ENCODE data around the gene DNAJB8. TPM values are rescaled to one million over a fixed set of nuclear protein-coding genes. Genes with fewer than 3 reads are reported as not detected.

Gene DNAJB8
- total RNA-seq, 4 donors from 2014 or later, result not detected

GRCh38 chr3:128430731-128431130 lies 36.0 kb downstream of the DNAJB8 start:
- Histone ChIP-seq H3K27me3 (no peaks in the 10 kb centered on the region), H3K9me3 (no peaks in the 10 kb centered on the region), H3K4me1 (peaks cover 8 to 18% of the 10 kb centered on the region in 2 donors), H3K36me3 (no peaks in the 10 kb centered on the region), H3K27ac (no peak overlapping the region), H3K4me3 (replicated peaks in 1 of 3) (no peak overlapping the region)
- 87 to 89% methylated on average over 8 of the region's 8 CpGs for WGBS, 2 donors
- intact Hi-C loops (cut with DNase I), result no loop called here
- TF ChIP-seq POLR2A (IDR thresholded peaks at IDR 0.05) (no peak), CTCF (IDR thresholded peaks at IDR 0.05) (no peak)
- no peak for DNase-seq

- no peak for TF ChIP-seq POLR2A (IDR thresholded peaks at IDR 0.05)
- no peak for TF ChIP-seq CTCF (IDR thresholded peaks at IDR 0.05)
- WGBS, 2 donors, result 82 to 85% methylated on average over 7 to 10 of the region's 10 CpGs
- intact Hi-C loops (cut with DNase I), result no loop called here
Measured at GRCh38 chr3:128430301-128430700, 36.4 kb downstream of the DNAJB8 start.

GRCh38 chr3:128429751-128430150 lies 36.9 kb downstream of the DNAJB8 start:
- intact Hi-C loops (cut with DNase I), result loop anchor here (5.0 to 10.0 kb wide), 3 partner anchors 68 to 415 kb away; no protein-coding TSS in a partner anchor
- Histone ChIP-seq H3K4me1 (peaks cover 8 to 18% of the 10 kb centered on the region in 2 donors), H3K27me3 (no peaks in the 10 kb centered on the region), H3K27ac (no peak overlapping the region), H3K36me3 (no peaks in the 10 kb centered on the region), H3K4me3 (replicated peaks in 1 of 3) (no peak overlapping the region), H3K9me3 (no peaks in the 10 kb centered on the region)
- no peak for DNase-seq
- no peak for TF ChIP-seq CTCF (IDR thresholded peaks at IDR 0.05)
- no peak for TF ChIP-seq POLR2A (IDR thresholded peaks at IDR 0.05)
- WGBS, 2 donors, result 96 to 98% methylated on average over 4 to 6 of the region's 8 CpGs

More at GRCh38 chr3:128430301-128430700, 36.4 kb downstream of the DNAJB8 start:
- Histone ChIP-seq H3K27ac (no peak overlapping the region), H3K27me3 (no peaks in the 10 kb centered on the region), H3K36me3 (no peaks in the 10 kb centered on the region), H3K9me3 (no peaks in the 10 kb centered on the region), H3K4me1 (peaks cover 8 to 18% of the 10 kb centered on the region in 2 donors), H3K4me3 (replicated peaks in 1 of 3) (no peak overlapping the region)
- DNase-seq, result no peak

GRCh38 chr3:128429275-128429674 lies 37.4 kb downstream of the DNAJB8 start:
- Histone ChIP-seq H3K27ac (no peak overlapping the region), H3K4me1 (peaks cover 8 to 18% of the 10 kb centered on the region in 2 donors), H3K4me3 (replicated peaks in 1 of 3) (no peak overlapping the region), H3K36me3 (no peaks in the 10 kb centered on the region), H3K27me3 (no peaks in the 10 kb centered on the region), H3K9me3 (no peaks in the 10 kb centered on the region)
- DNase-seq, result no peak
- 91% methylated on average over 7 to 13 of the region's 15 CpGs for WGBS, 2 donors
- TF ChIP-seq POLR2A (IDR thresholded peaks at IDR 0.05) (no peak), CTCF (IDR thresholded peaks at IDR 0.05) (no peak)
- intact Hi-C loops (cut with DNase I), result loop anchor here (5.0 to 10.0 kb wide), 3 partner anchors 68 to 416 kb away; no protein-coding TSS in a partner anchor

- Histone ChIP-seq H3K36me3 (no peaks in the 10 kb centered on the region), H3K4me1 (peaks cover 8 to 16% of the 10 kb centered on the region in 2 donors), H3K27ac (no peak overlapping the region), H3K4me3 (replicated peaks in 1 of 3) (no peak overlapping the region), H3K9me3 (no peaks in the 10 kb centered on the region), H3K27me3 (no peaks in the 10 kb centered on the region)
- no peak for DNase-seq
- WGBS, 2 donors, result 94 to 95% methylated on average over 14 to 17 of the region's 19 CpGs
- TF ChIP-seq CTCF (IDR thresholded peaks at IDR 0.05) (no peak), POLR2A (IDR thresholded peaks at IDR 0.05) (no peak)
- intact Hi-C loops (cut with DNase I), result loop anchor here (5.0 to 10.0 kb wide), 3 partner anchors 69 to 417 kb away; no protein-coding TSS in a partner anchor
Measured at GRCh38 chr3:128427872-128428822, 38.5 kb downstream of the DNAJB8 start.
